PFSK-1 (cell line): ENCODE measurements around the gene ZFC3H1.

Experiments
- FOXP2 ChIP-seq: optimal IDR thresholded peaks from 2 replicates; pipeline ENCODE3; 2011; ENCODE audit warnings: borderline replicate concordance, control low read depth, inconsistent platforms; ENCODE audit not compliant: insufficient read depth; ENCODE audit errors: extremely low read length, extremely low read depth
- POLR2AphosphoS5 ChIP-seq: IDR thresholded peaks from 2 replicates; pipeline ENCODE4 v1.6.1; 2012; ENCODE audit warnings: low read depth, mild to moderate bottlenecking, control low read depth, low read length, moderate library complexity
- REST ChIP-seq, 2 experiments: IDR thresholded peaks; 2 replicates each; pipeline versions ENCODE4 v1.6.1 to v1.8.0; 2011 to 2012; ENCODE audit warnings: low read depth in 2 of 2, low read length in 2 of 2, control low read depth in 1 of 2, inconsistent platforms in 1 of 2, mild to moderate bottlenecking in 1 of 2, moderate library complexity in 1 of 2; ENCODE audit not compliant: insufficient read depth in 1 of 2
- SIN3A ChIP-seq: IDR thresholded peaks from 2 replicates; pipeline ENCODE4 v1.6.1; 2012; ENCODE audit warnings: mild to moderate bottlenecking, low read length, moderate library complexity, borderline replicate concordance; ENCODE audit not compliant: insufficient read depth
- TAF1 ChIP-seq: IDR thresholded peaks from 2 replicates; pipeline ENCODE4 v1.6.1; 2012; ENCODE audit warnings: low read length, control low read depth, borderline replicate concordance; ENCODE audit not compliant: insufficient read depth

GRCh38 chr12:71691504-71692129 is 28.0 kb upstream of the ZFC3H1 start:
- TF ChIP-seq SIN3A: no peak
- TF ChIP-seq POLR2AphosphoS5: no peak
- TF ChIP-seq REST (IDR thresholded peaks at IDR 0.05; ENCODE audit: insufficient read depth in 1 of 2, low read depth in 2 of 2, low read length in 2 of 2): no peak
- no peak for TF ChIP-seq TAF1
- no peak for TF ChIP-seq FOXP2
